Measurements from ENCODE around the gene NUP210.
"Not testable (repeated sequence)": the region's sequence is repeated elsewhere in the genome, so short reads cannot be mapped to it uniquely, and the experiment has no call there.

Gene NUP210

GRCh38 chr3:13404626-13405452 lies 15.3 kb downstream of the NUP210 start:
- no peak for DNase-seq

GRCh38 chr3:13403847-13404246 lies 16.3 kb downstream of the NUP210 start:
- no peak for DNase-seq

GRCh38 chr3:13403213-13403819 lies 16.8 kb downstream of the NUP210 start:
- no peak for DNase-seq

- DNase-seq = no peak
Observed at GRCh38 chr3:13401149-13401548, 19.0 kb downstream of the NUP210 start.

- no peak for DNase-seq
Observed at GRCh38 chr3:13400114-13400673, 19.9 kb downstream of the NUP210 start.

GRCh38 chr3:13399603-13400002 lies 20.5 kb downstream of the NUP210 start:
- DNase-seq = no peak

- DNase-seq = no peak
Observed at GRCh38 chr3:13397316-13397715, 22.8 kb downstream of the NUP210 start.

- DNase-seq = no peak
Observed at GRCh38 chr3:13394363-13394762, 25.8 kb downstream of the NUP210 start.

GRCh38 chr3:13393427-13394360 lies 26.4 kb downstream of the NUP210 start:
- DNase-seq = no peak

- peak in 1 of 4 experiments; percentile 7 for DNase-seq
Observed at GRCh38 chr3:13391308-13391707, 28.8 kb downstream of the NUP210 start.

GRCh38 chr3:13389378-13389777 lies 30.7 kb downstream of the NUP210 start:
- DNase-seq = no peak

- DNase-seq = no peak
Observed at GRCh38 chr3:13388816-13389215, 31.3 kb downstream of the NUP210 start.

- DNase-seq = no peak
Observed at GRCh38 chr3:13385373-13385965, 34.7 kb downstream of the NUP210 start.

- no peak for DNase-seq
Observed at GRCh38 chr3:13380971-13381370, 39.2 kb downstream of the NUP210 start.

GRCh38 chr3:13379201-13379830 lies 40.8 kb downstream of the NUP210 start:
- no peak for DNase-seq

GRCh38 chr3:13378155-13378554 lies 42.0 kb downstream of the NUP210 start:
- DNase-seq = no peak

GRCh38 chr3:13377741-13378140 lies 42.4 kb downstream of the NUP210 start:
- DNase-seq = not testable (repeated sequence)

- DNase-seq = no peak
Observed at GRCh38 chr3:13377021-13377420, 43.1 kb downstream of the NUP210 start.

GRCh38 chr3:13376091-13376490 lies 44.0 kb downstream of the NUP210 start:
- DNase-seq = no peak

- DNase-seq = no peak
Observed at GRCh38 chr3:13375464-13375863, 44.7 kb downstream of the NUP210 start.

- DNase-seq = no peak
Observed at GRCh38 chr3:13373975-13374586, 46.0 kb downstream of the NUP210 start.

GRCh38 chr3:13372656-13373055 lies 47.5 kb downstream of the NUP210 start:
- no peak for DNase-seq
